Ramos (cell line): ENCODE data around the gene KEL.

Experiments used
- in situ Hi-C: fragments of 300-500 bp; cut with MboI; formaldehyde crosslinking; loops from one replicate; pipeline ENCODE4 v1.14.3; 2022; ENCODE audit warnings: low sequenced_read_pairs; ENCODE audit not compliant: unreplicated experiment

KEL gene

DNA sequence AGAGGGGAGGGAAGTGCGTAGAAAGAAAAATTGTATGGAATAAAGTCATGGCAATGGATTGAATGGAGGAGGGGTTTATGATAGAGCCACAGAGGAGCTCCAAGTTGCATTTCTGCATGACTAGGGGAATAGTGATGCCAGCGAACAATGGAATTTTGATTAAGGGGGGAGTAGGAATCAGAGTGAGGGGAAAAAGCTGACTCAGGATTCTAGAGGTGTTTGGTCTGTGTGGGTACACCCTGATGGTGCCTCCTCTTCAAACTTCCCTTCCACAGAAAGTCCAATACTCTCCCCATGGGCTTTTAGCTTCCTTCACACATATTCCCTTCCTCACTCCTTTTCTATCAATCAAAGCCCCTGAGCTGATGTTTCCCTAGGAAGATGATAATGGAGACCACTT is 1.8 kb upstream of the KEL start:
- in situ Hi-C loops = no loop called here

DNA sequence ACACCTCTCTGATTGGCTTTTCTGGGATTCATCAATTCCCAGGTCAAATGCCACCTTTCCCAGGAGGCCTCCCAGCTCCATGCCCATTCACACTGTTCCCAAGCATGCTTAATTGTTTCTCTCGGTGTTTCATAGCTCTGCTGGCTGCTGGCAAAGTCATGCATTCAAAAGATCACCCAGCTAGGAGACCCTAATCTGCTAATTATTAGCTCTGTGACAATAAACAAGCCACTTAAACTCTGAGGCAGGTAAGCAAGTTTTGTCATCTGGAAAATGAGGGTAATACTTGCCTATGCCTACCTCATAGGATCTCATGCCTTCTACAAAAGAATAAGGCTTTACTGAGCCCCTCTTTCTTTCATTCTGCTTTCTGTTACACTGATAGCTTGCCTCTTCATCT is 828 bp upstream of the KEL start:
- in situ Hi-C loops = no loop called here

DNA sequence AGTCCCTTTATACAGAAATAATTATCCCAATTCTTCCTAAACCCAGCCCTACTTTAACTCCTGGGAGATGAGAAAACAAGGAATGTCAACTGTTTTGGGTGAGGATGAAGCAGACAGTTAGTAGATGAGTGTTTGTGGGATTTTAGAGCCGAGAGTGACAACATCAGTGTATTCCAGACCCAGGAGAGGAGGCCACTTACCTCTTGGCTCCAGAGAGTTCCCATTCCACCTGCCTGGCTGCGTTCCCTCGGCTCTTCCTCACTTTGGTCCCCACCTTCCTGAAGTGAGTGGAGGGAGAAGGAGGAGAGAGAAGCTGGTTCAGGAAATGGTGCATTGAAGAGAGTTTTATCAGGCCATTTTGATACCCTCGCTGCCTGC is 579 bp downstream of the KEL start:
- in situ Hi-C loops = no loop called here

DNA sequence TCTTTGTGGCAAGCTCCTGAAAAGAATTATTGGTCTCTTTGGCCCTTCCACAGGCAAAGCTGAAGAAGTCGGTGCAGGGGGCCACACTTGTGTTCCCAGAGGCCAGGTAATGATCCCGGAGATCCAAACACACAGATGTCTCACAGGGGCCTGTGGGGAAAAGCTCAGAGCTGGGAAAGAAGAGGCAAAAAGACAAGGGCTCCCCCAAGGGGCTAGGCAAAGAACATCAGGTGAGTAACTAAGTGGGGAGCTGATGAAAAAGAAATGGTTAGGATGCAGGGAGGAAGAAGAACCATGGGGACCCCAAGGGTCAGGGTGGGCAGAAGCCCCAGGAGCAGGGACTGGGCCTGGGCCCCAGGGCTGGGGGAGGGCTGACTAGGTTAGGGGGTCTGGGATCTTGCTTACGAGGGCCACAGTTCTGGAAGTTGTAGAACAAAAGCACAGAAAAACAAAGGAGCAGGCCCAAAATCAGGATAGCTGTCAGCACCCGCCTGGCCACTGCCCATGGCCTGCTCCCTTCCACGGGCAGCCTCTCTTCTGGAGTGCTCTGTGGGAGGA is 1.1 kb downstream of the KEL start:
- in situ Hi-C loops = no loop called here

DNA sequence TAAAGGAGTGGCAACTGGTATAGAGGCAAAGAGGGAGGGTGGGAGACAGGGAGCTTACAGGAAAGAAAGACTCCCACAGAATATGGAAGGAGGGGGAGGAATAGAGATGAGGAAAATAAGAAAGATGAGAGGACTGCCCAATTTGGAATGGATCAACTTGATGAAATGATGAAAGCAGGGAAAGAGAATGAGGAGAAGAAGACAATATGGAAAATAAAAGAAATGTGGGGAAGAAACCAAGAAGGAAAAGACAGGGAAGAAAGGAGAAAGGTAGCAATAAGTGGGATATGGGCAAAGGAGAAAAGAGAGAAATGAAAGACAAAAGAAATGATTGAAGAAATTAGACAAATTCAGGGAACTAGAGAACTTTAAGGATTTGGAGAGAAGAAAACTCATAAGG is 3.0 kb downstream of the KEL start:
- in situ Hi-C loops = no loop called here

DNA sequence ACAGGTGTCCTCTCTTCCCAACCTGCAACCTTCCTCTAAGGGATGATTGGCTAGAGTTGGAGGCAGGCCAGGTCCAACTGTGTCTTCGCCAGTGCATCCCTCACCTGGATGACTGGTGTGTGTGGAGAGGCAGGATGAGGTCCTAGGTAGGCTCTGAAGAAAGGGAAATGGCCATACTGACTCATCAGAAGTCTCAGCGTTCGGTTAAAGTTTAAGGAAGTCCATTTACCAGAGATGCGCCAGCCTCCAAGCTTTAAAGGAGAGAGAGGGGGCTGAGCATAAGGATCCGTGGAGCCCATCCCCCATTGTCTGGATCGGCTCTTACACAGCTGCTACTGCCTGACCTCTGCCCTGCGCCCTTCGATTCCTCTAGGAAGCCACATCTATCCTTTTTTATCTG is 4.4 kb downstream of the KEL start:
- in situ Hi-C loops = no loop called here

DNA sequence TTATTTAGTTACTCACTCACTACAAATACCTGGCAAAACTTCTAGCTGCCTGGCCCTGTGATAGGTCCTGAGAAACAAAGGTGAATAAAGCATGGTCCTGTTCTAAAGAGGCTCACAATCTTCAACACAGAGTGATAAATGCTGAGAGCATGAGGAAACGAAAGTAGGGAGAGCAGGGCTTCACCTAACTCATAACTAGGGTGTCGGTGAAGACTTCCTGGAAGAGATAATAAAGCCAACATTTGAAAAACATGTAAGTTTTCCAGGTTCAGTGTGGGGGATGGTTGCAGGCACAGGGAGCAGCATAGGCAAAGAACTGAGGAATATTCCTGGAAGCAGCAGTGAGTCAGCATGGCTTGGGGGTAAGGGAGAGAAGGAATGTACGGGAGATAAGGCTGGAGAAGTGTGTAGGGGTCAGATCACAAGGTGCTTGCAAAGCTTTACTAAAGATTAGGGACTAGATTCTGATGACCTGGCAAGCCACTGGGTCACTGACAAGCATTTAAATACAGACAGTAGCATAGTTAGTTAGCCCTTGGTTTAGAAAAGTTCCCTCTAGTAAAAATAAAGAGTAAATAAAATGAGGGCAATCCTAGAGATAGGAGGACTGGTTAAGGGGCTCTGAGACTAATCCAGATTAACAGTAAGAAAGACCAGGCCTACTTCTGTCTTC is 5.1 kb downstream of the KEL start:
- in situ Hi-C loops = no loop called here

DNA sequence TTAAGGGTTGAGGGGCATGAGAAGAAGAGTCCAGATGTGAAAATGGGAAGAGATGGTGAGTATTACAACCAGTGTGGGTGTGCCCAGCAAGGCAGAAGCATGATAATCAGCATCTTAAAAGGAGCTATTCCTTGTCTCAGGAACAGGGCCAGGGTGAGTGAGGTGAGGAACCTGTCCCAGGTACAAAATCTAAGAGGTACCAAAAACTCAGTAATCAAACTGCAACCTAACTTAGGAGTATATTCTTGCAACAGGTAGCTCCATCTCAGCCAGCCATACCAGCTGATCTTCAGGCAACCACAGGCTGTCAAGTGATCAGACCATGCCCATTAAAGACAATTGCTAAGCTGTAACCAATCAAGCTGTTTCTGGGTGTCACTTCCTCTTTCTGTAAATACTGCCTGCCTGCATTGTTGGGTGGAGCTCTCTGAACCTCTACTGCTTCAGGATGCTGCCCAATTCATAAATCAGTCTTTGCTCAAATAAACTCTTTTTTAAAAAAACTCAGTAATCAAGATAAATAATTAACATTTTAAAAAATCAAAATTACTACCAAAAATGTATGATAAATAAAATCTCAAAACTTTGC is 7.4 kb downstream of the KEL start:
- in situ Hi-C loops = no loop called here

DNA sequence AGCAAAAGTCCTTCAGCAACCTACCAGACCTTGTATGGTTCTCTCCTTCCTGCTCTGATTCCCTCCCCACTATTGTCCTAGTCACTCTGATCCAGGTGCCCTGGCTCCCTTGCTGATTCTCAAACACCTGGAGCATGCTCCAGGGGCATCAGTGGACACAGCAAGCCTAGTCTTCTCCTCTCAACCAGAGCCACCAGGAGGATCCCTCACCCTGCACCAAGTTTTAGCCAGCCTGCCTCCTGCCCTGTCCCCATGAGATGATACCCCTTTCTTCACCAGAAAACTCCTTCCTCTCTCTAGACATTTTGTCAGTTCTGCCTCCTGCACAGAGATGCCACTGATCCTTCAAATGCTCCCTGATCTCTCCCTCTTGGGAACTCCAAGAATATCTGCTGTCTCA is 11.9 kb downstream of the KEL start:
- in situ Hi-C loops = no loop called here

DNA sequence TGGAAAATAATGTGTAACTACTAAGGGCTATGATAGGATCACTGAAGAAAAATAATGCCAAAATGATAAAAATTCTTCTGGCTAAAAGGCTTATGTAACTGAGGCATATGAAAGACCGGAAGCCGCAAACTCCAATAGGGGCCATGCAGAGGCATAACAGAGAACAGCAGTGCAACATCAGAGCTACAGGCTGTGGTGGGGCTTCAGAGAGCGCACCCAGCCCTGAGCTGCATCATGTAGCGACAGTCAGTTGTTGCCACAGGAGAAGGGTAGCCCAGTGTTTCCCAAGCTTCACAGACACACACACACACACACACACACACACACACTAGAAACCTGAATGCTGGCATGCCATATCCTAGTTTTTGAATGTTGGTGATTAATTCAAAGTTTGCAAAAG is 13.6 kb downstream of the KEL start:
- in situ Hi-C loops = no loop called here

DNA sequence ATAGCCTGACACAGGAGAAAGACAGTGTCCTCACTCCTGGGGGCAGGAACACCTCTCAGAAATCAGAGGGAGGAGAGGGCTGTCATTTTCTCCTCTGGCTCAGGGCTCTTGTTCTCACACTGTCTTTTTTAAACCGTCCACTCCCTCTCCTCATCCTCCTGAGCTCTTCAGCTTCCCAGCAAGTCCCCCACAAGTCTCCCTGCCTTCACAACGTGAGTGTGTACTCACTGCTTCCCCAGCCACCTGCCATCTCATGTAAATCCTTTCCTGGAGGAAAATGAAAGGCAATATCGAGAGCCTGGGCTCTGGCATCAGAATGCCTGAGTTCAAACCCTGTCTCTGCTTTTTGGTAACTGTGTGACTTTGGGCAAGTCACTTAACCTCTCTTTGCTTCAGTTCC is 17.2 kb downstream of the KEL start:
- in situ Hi-C loops = no loop called here

DNA sequence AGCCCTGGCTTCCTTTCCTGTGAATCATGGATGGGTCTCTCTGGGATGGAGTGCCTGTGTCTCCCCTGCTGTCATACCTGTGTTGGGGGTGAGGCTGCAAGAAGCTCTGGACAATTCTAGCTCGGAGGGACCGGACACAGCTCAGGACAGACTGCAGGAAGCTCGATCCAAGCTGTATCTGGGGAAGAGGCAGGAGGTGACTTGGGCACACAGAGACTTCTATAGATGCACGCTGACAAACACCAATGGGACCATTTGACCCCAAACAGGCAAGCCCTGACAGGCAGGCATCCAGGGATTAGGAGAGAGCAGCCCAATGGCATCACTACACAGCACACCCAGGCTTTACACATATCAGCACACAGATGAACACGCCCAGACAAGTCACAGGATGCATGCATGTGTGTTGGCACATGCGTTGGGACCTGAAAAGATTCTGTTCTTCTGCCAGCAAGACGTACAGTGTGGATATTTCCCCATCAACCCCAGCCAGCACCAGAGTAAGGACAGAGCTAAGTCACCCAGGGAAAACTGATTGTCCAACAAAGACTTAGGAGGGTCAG is 18.4 kb downstream of the KEL start:
- in situ Hi-C loops = no loop called here

DNA sequence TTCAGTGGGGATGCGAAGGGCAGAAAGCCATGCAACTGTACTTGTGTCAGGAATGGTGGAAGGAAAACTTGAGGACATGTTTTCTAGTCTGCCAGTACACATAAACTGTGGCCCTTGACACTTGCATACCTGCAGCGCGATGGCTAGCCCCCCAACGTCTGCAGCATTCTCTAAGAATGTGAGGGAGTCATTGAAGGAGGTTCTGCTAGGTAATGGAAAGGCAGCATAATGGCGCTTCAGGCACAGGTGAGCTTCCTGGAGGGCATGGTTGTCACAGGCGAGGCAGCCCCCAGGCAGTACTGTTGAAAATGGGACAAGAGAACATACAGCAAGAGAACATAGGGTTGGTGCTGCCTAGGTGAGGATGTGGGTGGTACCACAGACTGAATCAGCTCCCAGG is 19.4 kb downstream of the KEL start:
- in situ Hi-C loops = no loop called here

DNA sequence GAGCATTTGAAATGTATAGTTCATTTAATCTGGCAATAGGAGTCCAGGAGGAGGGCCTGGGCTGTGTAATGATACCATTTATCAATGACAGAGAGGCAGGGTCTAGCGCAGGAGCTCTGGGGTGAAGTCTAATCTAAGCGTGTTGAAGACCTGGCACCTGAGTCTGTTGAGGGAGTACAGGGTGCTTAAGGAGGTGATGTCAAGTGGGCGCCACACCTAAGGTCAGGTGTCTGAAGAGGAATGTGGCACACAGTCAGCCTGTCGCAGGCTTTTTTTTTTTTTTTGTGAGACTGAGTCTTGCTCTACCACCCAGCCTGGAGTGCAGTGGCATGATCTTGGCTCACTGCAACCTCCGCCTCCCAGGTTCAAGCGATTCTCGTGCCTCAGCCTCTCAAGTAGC is 20.6 kb downstream of the KEL start:
- in situ Hi-C loops = no loop called here

DNA sequence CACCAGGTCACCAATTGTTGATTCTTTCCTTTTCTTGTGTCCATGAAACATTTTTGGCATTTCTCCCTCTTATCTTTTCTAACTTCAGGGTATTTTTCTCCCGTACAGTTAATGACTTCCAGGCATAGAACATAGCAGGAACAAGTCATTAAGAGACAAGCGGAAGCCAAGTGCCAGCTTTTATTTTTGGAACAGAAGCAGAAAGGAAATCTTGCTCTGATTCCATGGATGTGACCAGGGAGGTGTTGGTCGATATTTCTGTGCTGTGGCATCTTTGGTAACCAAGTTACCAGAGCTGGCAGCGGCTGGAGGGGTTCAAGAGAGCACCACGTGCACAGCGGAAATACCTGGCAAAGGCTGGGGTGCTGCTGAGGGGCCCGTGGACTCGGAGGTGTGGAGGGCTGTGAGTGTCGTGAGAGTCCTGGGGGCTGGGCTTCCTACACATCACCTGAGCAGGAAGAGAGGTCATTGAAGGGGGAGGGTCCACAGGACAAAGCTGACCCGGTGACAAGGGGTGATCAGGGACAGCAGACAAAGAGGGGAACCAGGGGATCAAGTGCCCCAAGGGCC is 21.1 kb downstream of the KEL start:
- in situ Hi-C loops = no loop called here

DNA sequence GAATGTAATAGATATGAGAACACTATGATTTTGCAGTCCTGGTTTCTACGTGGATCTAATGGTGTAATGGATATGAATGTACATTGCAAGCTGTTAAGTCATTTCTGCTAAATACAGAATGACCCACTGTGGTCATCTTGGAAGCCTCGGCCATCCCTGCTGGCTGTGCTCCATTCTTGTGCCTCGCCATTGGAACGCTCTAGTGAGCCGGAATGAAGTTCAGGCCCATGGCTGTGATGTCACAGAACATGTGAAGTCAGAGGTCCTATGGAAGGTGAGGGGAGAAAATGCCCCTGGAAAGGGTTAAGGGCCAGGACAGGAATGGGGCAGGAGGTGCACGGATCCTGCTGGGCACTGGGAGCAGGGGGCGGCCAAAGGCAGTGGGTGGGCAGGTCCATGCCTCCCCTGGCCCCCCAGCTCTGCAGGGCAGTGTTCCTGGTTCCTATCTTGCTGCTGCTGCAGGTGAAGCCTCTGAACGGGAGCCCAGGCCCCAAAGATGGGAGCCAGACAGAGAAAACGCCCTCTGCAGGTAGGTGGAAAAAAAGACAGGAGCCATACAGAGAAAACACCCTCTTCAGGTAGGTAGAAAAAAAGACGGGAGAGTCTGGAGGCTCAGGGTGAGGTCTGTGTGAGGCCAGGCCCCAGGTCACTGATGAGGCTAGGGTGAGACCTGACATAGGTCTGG is 22.8 kb downstream of the KEL start, which contains the start of gene LLCFC1:
TSS of gene LLCFC1 (plus strand) at position 259 of the 685 bp plus-strand sequence. CDS start at position 397, 138 bp downstream.
- in situ Hi-C loops = no loop called here

DNA sequence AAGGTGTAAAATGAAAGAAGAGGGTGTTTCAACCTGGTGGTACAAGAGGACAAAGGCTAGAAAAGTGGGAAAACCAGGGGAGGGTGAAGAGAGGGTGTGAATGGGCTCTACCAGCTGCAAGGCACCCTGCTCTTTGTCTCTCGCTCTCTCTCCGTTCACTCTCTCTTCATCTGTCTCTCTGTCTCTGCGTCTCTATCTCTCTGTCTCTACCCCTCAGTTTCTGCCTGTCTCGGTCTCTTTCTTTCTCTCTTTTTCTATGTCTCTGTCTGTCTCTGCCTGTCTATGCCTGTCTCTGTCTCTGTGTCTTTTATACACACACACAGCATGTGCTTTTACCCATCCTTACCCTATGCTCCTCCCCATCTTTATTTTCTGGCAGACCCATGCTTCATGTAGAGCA is 23.6 kb downstream of the KEL start:
- in situ Hi-C loops = no loop called here

DNA sequence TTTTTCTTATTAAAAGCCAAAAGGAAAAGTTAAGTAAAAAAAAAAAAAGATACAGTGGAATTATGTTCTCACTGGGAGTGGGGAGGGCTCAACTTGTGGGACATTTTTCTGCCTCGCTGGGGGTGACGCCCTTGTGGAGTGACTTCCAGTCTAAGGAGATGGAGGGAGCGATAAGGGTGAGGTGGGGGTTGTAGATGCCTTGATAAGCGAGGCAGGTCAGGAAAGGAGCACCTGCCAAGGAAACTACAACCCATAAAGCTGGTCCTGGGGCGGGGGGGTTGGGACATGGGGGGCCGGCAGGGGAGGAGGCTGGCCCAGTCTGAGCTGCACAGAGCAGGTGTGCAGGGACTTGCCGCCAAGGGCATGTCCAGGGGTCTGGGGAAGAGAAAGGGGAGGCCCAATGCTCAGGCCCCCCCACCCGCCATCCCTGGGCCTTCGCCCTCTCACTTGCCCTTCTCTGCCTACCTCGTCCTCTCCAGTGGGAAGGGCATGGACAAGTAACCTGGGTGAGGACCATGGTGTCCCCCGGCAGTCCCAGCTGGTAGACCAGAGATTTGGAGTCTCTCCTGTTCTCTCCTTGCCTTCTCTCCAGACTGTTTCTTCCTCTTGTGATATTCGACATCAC is 26.1 kb downstream of the KEL start:
- in situ Hi-C loops = no loop called here

DNA sequence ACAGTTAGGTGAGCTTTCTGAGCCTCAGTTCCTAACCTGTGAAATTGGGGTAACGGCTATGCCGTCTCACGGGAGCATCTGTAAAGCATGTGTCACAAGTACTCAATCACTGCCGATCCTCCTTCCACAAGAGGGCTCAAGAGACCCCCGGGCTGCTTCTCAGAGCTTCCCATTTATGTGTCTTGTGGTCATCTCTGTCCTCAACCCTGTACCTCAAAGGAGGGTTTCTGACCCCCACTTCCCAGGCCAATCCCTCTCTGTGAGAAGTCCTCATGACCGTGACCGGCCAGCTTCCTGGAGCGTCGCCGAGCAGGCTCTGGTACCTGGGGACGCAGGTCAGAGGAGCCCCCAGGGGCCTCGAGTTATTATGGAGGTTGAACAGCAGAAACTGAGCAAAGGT is 28.1 kb downstream of the KEL start:
- in situ Hi-C loops = no loop called here

DNA sequence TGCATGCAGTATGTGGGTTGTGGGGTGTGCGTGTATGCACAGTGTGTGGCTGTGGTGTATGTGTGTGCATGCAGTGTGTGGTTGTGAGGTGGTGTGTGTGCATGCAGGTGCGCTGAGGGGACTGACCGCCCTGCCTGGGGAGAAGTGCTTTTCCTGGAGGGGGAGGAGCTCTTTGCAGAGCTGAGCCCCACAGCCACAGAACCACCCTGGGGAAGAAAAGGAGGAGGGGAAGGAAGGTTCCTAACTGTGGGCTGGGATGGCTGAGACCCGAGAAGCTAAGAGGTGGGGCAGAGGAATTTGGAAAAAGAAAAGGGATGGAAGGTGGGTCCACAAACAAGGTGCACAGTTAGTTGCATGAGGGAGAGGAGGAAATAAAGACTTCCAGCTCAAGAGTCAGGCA is 28.5 kb downstream of the KEL start, which contains the start of gene TRPV5:
TSS of gene TRPV5 (minus strand) at position 123 of the 400 bp plus-strand sequence. CDS start 287 bp downstream, outside the sequence.
- in situ Hi-C loops = no loop called here
